ENCODE measurements around the gene VMAC.

The VMAC gene

GRCh38 chr19:5907241-5907640 lies 2.6 kb downstream of the VMAC start:
- no peak for FAIRE-seq

GRCh38 chr19:5908773-5909442 lies 4.2 kb downstream of the VMAC start:
- no peak for FAIRE-seq

- no peak for FAIRE-seq
Measured at GRCh38 chr19:5910638-5910907, 5.9 kb downstream of the VMAC start.

- FAIRE-seq, result no peak
Measured at GRCh38 chr19:5911366-5911765, 6.7 kb downstream of the VMAC start.

GRCh38 chr19:5913739-5914357 lies 9.2 kb downstream of the VMAC start, which contains the start of gene CAPS:
TSS of gene CAPS (plus strand) at chr19:5914254. CDS start at chr19:5914407, 153 bp downstream.
- no peak for FAIRE-seq

- no peak for FAIRE-seq
Measured at GRCh38 chr19:5914358-5914774, 9.7 kb downstream of the VMAC start.

- no peak for FAIRE-seq
Measured at GRCh38 chr19:5914946-5915781, 10.5 kb downstream of the VMAC start.

- no peak for FAIRE-seq
Measured at GRCh38 chr19:5915782-5916165, 11.1 kb downstream of the VMAC start.

- no peak for FAIRE-seq
Measured at GRCh38 chr19:5916181-5916708, 11.6 kb downstream of the VMAC start.

- no peak for FAIRE-seq
Measured at GRCh38 chr19:5917431-5918107, 12.9 kb downstream of the VMAC start.

- no peak for FAIRE-seq
Measured at GRCh38 chr19:5918463-5919079, 13.9 kb downstream of the VMAC start.

- FAIRE-seq, result no peak
Measured at GRCh38 chr19:5921516-5922160, 17.0 kb downstream of the VMAC start.

GRCh38 chr19:5922161-5922545 lies 17.5 kb downstream of the VMAC start:
- FAIRE-seq, result no peak

GRCh38 chr19:5923356-5923755 lies 18.7 kb downstream of the VMAC start:
- FAIRE-seq, result no peak

- FAIRE-seq, result no peak
Measured at GRCh38 chr19:5925830-5926427, 21.3 kb downstream of the VMAC start.

GRCh38 chr19:5926641-5927440 lies 22.2 kb downstream of the VMAC start:
- FAIRE-seq, result no peak

GRCh38 chr19:5927441-5927821 lies 22.8 kb downstream of the VMAC start:
- no peak for FAIRE-seq

GRCh38 chr19:5929179-5929578 lies 24.5 kb downstream of the VMAC start:
- no peak for FAIRE-seq

GRCh38 chr19:5929625-5930024 lies 25.0 kb downstream of the VMAC start:
- FAIRE-seq, result no peak

- FAIRE-seq, result no peak
Measured at GRCh38 chr19:5931251-5931650, 26.6 kb downstream of the VMAC start.

GRCh38 chr19:5932146-5932545 lies 27.5 kb downstream of the VMAC start:
- FAIRE-seq, result no peak
